Gastroesophageal sphincter (tissue), 2 donors: ENCODE measurements around the gene NANOS3.

Experiments used
- POLR2A ChIP-seq, 2 donors: fragments of 450-650 bp; IDR thresholded peaks; one replicate each; pipeline ENCODE4 v1.6.1; 2017; ENCODE audit warnings: antibody characterized with exemption in 2 of 2, mild to moderate bottlenecking in 2 of 2, moderate library complexity in 1 of 2
- POLR2AphosphoS5 ChIP-seq: sonication (generic); formaldehyde crosslinking; IDR thresholded peaks from one replicate; pipeline ENCODE4 v1.6.1; 2017; ENCODE audit warnings: antibody characterized with exemption

DNA sequence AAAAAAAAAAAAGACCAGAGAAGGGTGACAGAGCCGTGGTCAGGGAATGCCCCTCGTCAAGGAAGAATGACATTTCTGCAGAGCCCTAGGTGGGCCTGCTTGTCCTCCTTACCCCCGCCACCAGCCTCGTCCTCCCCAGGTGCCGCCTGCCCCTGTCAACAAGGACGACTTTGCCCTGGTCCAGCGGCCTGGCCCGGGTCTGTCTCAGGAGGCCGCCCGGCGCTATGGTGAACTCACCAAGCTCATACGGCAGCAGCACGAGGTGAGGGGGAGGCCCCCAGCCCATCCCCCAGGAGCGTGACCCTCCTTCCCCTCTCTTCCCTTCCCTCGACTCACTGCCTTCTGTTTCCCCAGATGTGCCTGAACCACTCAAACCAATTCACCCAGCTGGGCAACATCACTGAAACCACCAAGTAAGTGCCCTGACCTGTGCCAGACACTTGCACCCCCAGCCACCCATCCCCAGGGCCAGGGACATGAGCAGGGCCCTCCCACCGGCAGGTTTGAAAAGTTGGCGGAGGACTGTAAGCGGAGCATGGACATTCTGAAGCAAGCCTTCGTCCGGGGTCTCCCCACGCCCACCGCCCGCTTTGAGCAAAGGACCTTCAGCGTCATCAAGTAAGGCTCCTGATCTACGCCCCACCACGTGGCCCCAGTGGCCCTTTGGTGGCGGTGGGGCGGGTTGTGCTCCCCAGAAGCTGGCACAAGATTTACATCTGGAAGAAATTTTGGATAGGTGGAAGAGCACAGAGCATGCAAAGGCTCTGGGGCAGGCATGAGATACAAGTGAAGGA is 46.5 kb downstream of the NANOS3 start:
- TF ChIP-seq POLR2A (IDR thresholded peaks at IDR 0.05) (no peak), POLR2AphosphoS5 (no peak)
